GM12874 (cell line): Measurements from ENCODE around the gene UBAP1L.

Experiments used
- TF ChIP-seq, protein P1 (sequence below): IDR thresholded peaks from 2 replicates; pipeline ENCODE4 v1.5.1; 2011; ENCODE audit warnings: low read depth, mild to moderate bottlenecking, control low read depth, low read length, moderate library complexity; ENCODE audit not compliant: insufficient read depth

The UBAP1L gene

DNA sequence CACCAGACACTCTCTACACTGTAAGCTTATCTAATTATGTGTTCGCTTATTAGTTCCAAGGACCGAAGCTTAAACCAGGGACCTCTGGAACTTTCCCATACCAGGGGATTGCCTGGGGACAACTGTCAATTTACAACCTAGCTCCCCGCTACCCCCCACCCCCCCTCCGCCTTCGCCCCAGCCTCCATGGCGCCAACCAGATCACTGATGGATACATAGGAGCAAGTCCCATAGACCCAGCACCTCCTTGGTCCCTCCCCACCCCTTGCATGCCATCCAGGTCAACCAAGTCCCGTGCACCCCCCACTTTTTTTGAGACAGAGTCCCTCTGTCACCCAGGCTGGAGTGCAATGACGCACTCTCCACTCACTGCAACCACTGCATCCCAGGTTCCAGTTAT is 19.5 kb upstream of the UBAP1L start:
- TF ChIP-seq, protein P1, sequence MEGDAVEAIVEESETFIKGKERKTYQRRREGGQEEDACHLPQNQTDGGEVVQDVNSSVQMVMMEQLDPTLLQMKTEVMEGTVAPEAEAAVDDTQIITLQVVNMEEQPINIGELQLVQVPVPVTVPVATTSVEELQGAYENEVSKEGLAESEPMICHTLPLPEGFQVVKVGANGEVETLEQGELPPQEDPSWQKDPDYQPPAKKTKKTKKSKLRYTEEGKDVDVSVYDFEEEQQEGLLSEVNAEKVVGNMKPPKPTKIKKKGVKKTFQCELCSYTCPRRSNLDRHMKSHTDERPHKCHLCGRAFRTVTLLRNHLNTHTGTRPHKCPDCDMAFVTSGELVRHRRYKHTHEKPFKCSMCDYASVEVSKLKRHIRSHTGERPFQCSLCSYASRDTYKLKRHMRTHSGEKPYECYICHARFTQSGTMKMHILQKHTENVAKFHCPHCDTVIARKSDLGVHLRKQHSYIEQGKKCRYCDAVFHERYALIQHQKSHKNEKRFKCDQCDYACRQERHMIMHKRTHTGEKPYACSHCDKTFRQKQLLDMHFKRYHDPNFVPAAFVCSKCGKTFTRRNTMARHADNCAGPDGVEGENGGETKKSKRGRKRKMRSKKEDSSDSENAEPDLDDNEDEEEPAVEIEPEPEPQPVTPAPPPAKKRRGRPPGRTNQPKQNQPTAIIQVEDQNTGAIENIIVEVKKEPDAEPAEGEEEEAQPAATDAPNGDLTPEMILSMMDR, result no peak

DNA sequence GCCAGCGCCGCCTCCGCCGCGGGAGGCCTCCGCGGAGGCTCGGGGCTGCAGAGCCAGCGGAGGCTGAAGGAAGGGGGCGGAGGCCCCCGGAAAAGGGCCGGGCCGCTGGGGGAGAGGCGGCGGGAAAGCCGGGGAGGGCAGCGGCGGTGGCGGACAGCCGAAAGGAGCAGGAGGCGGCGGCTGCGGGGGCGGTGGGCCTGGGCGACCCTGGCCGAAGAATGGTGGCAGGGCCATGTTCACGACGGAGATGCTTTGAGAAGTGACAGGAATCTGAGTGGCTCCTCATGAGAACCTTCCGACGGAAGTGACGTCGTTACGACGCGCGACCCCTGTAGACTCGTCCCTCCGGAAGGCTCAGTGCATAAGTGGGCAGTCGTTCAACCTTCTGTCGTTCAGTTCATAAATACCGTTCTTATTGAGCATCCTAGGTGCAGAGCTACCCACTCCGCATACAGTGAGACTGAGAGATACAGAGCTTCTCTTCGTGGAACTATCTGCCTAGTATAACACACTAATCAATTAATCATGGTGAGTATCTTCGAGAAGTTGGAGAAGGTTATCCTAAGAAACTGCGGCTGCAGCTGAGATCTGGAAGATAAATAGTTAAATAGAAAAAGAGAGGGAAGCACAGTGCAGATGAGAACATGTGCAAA is 18.7 kb upstream of the UBAP1L start, which contains the start of gene PDCD7:
PDCD7 (minus strand) TSS at position 261 of the 653 bp plus-strand sequence; CDS start at position 234, 27 bp downstream.
- TF ChIP-seq, protein P1, result no peak

DNA sequence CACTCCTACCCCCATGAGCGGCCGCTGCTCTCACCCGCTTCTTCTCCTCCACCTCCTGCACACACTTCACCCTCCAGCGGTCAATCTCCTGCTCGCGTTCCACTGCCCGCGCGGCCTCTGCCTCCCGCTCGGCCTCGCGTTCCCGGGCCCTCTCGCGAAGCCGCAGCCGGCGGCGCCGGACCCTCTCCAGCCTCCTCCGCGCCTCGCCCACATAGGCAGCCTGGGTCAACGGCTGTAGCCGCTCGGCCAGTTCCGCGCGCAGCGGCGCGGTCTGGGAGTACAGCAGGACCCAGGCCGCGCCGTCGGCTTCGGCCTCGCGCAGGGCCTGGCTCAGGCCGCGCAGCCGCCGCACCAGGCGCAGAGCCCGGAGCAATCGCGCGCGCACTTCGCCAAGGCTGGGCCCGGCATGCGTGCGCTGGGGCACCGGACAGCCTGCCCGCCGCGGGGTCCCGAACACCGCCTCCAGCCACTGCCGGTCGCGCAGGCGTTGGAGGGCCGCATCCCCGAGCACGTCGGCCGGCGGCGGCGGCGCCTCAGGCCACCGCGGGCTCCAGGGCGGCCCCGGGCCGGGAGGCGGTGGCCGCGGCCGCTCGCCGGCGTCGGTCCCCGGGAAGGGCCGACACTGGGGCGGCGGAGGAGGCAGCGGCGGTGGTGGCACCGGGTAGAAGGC is 18.0 kb upstream of the UBAP1L start:
- TF ChIP-seq, protein P1, result no peak

DNA sequence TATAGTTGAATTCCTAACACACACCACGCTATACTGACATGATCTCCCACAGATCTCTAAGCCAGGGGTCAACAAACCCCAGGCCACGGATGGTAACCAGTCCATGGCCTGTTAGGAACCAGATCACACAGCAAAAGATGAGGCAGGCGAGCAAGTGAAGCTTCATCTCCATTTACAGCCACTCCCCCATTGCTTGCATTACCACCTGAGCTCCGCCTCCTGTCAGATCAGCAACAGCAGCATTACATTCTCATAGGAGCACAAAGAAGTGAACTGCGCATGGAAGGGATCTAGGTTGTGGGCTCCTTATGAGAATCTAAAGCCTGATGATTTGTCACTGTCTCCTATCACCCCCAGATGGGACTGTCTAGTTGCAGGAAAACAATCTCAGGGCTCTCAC is 15.9 kb upstream of the UBAP1L start:
- TF ChIP-seq, protein P1, result no peak

DNA sequence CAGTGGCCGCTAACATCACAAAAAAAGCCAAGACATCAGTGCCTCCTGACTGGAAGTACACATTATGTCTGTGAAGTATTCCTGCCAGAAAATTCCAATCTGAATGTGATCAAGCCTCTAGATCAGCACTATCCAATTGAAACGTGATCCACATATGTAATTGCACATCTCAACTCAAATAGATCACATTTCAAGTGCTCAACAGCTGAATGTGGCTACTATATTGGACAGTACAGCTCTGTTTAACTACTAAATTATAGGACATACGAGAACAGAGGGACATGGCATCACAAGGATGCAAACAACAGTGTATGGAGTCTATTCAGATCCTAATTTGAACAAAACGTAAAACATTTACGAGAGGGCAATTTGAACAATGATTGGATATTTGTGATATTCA is 542 bp upstream of the UBAP1L start:
- TF ChIP-seq, protein P1, result no peak

DNA sequence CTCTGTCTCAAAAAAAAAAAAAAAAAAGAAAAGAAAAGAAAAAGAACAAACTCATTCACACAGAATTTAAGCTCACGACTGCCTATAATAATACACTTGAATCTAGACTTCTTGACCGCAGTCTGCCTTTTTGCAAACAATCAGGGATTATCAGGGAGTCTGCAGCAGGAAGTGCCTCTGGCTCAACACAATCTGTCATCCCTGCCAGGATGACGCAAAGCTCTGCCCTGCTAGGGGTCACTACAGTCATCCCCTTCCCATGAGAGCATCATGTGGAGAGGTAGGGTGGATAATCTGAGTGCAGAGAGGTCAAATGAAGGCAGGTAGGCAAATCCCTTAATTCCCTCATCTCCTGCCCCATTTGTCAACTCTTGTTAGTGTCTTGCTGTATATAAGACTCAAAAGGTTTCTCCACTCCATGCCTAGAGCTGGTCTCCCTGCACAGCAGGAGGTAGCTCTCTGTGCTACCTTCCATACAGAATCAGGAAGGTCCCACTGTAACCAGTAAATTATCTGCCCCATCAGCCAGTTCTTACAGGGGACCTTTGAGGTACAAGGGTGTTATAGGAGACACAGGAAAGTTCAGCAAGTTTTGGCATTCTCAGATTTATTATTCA is 4.2 kb downstream of the UBAP1L start:
- TF ChIP-seq, protein P1, result no peak

DNA sequence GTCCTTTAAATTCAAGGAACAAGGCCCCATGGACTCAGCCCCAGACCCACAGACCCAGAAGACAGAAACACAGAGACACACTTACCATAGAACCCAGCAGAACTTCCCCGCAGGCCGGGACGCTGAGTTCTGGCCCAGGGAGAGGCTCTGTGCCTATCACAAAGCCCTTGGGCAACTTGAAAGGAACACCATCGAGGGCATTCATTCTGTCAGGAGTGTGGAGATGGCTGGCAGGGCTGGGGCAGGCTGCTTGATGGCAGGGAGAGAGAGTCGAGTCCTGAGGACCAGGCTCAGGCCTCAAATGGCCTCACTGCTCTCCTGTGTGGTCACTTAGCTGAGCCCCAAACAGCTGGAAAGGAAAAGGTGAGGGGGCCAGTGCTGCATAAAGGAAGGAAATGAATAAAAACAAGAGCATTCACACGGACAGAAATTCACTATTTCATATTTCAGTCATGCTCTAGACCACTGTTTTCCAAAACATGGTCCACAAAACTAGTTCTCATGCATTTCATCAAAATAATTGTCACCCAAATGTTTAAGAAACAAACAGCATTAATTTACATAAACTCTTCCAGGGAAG is 8.9 kb downstream of the UBAP1L start:
- TF ChIP-seq, protein P1, result no peak
